NCI-H187 treated with DMSO at 0.1 percent for 48 hours (cell line): ENCODE results near the gene RGMA.
A peak's percentile ranks its signal among the peaks of the same experiment; 100 is the strongest.
"Not testable (repeated sequence)": the region's sequence is repeated elsewhere in the genome, so short reads cannot be mapped to it uniquely, and the experiment has no call there.

Experiments
- DNase-seq: peaks from one replicate; lab custom pipeline; 2025; lab: John Stamatoyannopoulos, UW

RGMA gene

DNA sequence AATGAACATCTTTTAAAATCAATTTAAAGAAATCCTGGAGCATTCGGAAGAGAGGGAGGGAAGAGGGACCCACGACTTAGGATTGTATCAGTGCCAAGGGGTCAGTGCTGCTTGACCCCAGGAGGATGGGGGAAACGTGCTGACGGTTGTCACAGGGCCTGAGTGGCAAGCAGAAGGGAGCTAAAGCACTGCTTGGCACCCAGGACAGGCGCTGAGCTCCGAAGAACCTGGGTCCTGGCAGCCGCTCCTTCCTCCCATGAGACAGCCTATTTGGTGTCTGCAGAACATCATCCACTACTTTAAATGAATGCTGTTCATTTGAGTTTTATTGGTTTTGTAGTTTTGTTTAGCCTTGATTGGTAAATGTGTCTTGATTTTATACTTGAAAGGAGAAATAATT, 54.5 kb downstream of the RGMA start:
- no peak for DNase-seq

DNA sequence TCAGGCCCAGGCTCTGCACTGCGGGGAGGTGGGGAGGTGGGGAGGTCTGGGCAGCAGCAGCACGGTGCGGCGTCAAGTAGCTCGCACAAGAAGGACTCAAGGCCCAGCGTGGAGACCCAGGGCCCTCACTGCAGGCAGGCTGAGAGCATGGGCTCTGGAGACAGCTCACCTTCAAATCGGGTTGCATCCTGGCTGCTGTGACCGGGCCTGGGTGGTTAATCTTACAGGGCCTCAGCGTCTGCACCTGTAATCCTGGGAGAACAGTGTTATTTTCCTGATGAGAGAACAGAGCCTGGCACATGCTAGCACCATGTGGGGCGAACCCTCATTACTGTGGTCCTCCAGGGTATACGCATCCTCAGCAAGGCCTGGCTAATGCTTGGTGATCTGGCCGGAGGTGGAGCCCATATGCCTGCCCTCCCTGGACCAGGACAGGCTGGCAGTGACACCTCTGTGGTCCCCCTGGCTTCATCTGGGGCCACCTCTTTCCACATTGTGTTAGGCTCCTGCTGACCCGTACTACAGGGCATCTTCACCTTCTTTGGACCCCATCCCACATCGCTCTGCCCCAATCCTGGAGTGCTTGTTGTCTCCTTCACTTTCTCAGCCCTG, 55.5 kb downstream of the RGMA start:
- no peak for DNase-seq

DNA sequence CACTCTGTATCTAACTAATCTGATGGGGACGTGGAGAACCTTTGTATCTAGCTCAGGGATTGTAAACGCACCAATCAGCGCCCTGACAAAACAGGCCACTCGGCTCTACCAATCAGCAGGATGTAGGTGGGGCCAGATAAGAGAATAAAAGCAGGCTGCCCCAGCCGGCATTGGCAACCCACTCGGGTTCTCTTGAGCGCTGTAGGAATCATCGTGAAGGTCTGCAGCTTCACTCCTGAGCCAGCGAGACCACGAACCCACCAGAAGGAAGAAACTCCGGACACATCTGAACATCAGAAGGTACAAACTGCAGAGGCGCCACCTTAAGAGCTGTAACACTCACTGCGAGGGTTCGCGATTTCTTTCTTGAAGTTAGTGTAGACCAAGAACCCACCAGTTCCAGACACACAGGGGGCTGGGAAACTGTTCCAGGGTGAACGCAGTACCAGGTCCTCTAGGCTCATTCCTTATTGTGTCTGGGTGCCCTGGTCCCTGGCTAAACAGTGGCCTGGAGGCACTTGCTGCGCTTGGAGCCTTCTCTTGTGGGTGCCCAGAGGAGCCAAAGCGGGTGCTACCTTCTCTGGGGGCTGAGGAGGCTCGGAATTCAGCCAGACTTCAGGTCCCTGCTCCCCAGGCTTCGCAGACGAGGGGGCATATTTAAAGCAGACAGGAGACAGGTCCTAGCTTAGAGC, 56.4 kb downstream of the RGMA start:
- not testable (repeated sequence) for DNase-seq

DNA sequence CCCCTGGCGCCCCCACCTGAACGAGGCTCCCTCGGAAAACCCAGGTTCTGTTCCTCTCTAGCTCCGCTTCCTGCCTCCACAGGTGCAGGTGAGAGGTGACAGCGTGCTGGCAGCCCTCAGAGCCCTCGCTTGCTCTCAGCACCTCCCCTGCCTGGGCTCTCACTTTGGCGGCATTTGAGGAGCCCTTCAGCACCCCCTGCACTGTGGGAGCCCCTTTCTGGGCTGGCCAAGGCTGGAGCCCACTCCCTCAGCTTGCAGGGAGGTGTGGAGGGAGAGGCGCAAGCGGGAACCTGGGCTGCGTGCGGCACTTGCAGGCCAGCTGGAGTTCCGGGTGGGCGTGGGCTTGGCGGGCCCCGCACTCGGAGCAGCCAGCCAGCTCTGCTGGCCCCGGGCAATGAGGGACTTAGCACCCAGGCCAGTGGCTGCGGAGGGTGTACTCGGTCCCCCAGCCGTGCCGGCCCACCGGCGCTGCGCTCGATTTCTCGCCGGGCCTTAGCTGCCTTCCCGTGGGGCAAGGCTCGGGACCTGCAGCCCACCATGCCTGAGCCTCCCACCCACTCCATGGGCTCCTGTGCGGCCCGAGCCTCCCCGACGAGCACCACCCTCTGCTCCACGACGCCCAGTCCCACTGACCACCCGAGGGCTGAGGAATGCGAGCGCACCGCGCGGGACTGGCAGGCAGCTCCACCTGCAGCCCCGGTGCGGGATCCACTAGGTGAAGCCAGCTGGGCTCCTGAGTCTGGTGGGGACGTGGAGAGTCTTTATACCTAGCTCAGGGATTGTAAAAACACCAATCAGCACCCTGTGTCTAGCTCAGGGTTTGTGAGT, 57.2 kb downstream of the RGMA start:
- not testable (repeated sequence) for DNase-seq

DNA sequence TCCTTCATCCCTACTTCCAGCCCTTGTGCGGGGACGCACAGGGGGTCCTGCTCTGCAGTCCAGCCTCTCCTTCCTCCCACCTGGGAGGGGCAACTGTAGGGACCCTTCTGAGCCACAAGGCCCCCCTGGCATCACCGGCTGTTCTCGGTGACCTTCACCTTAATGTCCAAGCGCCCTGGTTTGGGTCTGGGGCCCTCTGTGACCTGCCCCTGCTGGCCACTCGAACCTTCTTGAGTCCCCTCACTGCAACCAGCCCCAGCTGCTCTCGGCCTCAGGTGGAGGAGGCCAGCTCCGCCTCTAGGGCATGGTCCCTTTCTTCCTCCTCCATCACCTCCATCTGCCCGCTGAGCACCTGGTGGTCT, 57.9 kb downstream of the RGMA start:
- no peak for DNase-seq

DNA sequence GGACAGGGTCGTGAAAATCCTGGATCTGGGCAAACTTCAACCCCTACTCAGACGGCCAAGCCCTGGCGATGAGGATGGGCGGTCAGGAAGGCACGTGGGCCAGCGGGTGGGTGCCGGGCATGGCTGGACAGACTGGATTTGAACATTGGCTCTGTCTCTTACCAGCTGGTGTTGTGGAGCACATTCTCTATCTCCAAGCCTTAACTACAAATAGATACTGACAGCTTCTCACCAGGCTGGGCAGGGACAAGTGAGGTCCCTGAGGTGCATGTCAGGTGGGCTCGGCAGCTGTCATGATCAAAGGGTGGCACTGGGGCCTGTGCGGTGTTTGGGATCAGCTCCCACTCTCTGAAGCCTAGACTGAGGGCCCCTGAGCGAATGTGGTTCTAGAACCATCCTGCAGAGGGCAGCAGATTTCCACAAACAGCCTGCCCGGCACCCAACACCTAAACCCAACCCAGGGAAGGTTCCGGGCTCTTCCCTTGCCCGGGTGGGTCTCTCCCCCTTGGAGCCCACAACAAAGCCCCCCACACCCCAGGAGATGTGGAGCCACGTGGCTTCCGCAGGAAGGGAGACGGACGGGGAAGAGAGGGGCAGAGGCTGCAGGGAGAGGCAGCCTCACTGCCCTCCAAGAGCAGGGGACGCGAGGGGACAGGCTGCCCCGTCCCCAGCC, 58.4 kb downstream of the RGMA start:
- DNase-seq = peak; percentile 40

DNA sequence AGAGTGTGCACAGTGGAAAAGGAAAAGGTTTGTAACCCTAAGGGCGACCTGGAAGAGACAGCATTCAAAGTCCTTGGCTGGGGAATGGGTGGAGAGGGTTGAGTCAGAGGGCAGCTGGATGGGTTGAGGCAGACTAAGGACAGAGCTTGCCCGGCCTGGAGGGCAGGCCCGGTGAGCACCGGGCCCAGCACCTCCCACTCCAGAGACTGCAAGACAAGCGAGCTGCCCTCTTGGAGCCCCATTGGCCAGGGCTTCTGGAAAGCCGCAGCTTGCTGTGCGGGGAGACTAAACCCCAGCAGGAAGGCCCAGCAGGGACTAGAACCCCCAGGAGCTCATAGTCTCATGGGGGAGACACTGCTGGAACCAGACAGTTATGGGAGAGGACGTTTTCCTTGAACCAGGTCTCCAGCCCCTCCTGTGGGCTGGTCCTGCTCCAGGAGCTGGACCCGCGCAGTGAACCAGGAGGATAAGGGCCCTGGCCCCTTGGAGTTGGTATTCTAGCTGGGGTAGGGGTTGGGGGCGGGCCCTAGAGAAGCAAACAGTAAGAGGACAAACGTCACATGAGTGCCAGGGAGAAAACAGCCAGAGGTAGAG, 59.1 kb downstream of the RGMA start:
- no peak for DNase-seq

DNA sequence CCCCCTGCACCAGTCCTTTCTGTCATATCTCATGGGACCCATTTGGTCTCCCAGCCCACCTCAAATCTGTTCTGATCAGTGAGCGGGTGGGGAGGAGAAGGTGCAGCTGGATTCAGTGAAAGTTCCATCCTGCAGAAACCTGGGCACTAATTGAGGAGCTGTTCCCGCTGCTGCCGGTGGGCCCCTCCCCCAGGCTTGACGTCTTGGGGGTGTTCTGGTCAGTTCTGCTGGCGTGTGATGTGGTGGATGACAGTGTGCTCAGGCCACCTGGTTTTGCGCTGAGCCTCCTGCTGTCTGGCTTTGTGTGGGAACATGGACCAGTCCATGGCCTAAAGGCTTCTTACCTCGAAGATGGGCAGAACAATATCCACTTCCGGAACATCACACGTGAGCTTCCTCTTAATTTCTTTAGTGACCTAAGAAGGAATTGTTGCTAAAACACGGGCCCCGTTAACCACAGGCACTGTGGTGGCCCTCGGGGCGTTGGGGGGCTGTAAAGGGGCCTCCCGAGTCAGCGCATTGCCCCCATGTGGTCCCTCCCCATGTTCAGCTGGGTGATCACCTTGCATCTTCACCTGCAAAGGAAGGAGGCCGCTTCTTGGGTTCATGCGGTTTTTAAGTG, 59.7 kb downstream of the RGMA start:
- DNase-seq = no peak

DNA sequence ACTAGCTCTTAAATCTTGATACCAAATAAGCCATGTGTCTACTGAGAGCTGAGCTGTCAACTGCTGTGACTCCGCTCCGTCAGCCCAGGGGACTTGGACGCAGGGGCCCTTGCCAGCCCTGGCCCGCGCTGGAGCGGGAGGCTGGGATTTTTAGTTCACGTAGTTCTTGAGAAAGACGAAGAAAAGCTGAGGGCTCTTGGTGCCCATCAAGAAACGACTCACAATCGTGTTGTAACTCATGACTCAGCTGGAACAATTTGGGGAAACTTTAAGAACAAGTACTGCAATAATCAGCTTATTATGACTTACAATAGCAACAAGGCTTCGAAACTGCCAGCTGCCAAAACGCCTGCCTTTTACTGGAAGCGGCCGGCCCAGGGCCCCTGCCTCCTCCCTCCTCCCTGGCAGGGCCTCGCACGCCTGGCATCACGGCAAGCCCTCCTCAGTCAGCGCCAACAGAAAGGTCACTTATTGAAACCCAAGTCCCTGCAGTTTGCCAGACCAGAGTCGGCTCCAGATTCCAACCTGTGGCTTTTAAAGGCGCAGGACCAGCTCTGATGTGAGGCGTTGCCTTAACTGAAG, 60.3 kb downstream of the RGMA start:
- no peak for DNase-seq

DNA sequence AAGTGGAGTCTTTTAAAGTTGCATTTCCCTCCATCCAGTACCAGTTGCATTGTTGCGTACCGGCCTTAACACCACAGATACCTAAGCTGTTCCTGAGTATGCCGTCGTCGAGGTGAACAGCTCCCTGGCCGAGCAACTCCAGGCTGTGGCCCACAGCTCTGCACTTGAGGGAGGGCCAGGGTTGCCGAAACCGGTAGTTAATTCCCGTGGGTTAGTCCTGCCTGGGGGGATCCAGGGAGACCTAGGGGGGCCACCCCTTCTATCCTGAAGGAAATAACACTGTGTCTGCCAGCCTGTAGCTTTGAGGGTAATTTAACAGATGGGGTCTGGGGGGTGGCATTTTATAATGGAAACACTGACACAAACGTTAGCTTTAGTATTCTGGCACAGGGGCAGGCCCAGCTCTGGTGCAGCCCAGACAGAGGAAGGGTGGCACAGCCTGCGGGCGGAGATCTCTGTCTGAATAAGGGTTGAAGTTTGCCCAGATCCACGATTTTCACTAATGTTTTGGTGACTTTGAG, 60.8 kb downstream of the RGMA start:
- no peak for DNase-seq

DNA sequence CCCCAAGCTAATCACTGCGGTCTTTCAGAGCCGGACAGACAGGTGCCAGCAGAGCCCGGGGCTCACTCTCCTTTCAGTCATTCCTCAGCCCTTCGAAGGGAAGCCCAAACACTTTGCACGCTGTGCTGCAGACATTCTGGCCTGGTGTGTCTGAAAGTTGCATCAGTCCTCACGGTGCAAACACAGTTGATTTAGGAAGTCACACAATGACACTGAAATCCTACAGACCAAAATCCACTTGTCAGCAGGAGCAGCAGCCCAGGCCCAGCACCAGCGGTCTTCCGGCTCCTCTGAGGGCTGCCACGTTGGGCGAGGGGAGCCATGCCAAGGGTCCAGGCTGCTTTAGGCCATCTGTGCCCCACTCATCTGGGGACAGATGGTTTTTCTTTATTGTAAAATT, 61.6 kb downstream of the RGMA start:
- no peak for DNase-seq

DNA sequence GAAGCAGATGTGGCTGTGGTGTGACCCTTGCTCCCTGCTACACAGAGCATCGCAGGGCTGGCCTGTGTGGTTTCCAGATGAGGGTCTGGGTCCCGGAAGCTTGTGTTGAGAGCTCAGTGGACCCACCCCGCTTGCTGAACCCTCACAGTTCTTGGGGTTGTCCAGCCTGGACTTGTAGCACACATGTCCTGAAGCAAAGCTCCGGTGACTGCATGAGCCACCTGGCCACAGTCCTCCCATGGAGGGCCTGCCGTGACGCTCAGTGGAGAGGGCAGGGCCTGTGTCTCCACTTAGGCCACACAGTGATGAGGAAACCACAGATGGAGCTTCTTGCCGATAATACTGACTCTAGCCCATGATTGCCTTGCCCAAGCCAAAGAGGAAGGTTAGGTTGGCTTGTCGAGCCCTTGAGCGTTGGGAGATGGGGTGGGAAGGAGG, 62.6 kb downstream of the RGMA start:
- no peak for DNase-seq

DNA sequence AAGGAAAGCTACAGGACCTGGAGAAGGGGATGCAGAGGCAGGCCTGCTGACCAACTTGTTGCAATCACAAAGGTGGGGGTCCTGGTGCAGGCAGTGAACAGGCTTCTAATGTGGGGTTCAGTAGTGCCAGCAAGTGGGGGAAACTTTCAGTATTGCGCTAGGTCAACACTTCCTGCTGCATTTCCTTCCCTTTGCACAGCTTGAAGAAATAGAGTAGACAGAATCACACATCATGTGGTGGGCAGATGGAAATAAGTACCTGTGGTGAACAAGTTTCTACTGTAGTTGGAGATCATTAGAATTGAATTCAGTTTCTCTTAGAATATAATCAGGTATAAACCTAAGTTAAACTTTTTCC, 63.4 kb downstream of the RGMA start:
- DNase-seq = no peak

DNA sequence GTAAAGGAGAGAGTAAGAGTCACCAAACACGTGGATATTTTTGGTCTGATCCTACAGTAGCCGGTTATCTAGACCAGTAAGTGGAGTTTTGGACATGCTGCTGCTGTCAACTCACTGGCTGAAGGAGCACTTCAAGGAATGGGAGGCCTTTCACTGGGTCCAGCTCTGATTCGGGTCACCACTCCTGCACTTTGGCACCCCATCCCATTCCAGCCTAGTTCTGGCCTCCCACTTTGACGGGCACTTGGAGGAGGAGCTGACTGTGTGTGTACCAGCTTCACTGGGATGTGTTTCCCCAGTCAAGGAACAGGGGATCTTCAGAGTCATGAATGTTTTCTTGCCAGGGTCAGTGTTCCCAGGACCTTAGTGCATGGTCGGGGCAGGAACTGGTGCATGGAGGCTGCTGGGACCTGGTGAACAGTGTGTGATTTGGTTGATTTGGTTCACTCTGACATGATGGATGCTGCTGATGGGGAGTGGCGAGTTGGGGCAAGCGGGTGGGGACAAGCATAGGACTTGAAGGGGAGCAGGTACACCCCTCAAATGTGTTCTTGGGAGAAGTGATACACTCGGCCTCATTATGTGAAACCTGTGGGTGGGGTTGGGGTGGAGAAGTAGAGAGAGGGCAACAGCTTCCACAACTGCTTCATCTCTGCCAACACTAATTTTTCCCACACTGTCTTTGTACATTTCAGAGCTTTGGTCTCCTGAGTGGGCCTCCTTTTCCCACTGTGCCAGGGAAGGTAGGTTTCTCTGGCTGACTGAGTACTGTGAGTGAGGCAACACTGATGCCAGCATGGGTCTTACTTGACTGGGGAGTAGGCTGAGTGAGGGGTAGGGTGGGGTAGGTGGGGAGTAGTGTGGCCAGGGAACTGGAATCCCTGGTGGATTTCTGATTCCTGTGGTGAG, 64.0 kb downstream of the RGMA start:
- DNase-seq = no peak

DNA sequence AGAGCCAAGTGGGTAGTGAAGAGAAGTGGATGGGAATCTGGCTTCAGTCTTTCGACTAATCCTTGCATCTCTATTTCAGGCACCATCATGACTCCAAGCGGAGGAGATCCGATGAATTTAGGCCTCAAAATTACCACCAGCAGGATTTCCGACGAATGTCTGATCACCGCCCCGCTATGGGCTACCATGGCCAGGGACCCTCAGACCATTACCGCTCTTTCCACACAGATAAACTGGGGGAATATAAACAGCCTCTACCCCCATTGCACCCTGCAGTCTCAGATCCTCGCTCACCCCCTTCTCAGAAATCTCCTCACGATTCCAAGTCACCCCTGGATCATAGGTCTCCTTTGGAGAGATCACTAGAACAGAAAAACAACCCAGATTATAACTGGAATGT, 64.7 kb downstream of the RGMA start:
- no peak for DNase-seq

DNA sequence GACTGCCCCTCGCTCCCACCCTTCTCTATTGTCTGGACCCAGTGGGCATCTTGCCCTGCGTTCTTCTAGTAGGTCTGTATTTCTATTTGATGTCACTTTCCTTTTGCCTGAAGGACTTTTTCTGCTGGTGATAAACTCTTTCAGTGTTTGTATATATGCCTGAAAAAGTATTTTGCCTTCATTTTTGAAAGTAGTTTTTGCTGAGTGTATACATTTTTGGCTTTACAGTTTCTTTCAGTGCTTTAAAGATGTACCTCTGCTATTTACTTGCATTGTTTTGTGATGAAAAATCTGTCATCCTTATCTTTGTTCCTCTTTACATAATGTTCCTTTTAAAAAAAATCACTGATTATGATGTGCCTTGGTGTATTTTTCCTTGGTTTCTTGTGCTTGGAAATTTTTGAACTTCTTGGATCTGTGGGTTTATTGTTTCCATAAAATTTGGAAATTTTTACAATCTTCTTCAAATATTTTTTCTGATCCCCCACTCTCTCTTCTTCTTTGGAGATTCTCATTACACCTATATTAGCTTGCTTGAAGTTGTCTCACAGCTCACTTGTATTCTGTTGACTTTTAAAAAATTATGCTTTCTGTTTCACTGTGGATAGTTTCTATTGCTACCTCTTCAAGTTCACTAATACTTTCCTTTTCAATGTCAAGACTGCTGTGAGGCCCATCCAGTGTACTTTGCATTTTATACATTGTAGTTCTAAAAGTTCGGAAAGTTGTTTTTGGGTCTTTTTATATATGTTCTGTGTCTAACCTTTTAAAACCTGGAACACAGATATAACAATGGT, 67.8 kb downstream of the RGMA start:
- DNase-seq = no peak

DNA sequence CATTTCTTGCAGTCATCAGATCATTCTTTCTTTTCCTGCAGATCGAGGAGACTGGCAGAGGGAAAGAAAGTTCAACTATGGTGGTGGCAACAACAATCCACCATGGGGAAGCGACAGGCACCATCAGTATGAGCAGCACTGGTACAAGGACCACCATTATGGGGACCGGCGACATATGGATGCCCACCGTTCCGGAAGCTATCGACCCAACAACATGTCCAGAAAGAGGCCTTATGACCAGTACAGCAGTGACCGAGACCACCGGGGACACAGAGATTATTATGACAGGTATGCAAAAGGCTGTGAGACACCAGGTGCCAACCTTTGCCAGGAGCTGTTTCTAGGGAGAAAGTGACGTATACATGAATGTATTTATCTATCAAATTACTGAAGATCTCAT, 69.0 kb downstream of the RGMA start:
- no peak for DNase-seq

DNA sequence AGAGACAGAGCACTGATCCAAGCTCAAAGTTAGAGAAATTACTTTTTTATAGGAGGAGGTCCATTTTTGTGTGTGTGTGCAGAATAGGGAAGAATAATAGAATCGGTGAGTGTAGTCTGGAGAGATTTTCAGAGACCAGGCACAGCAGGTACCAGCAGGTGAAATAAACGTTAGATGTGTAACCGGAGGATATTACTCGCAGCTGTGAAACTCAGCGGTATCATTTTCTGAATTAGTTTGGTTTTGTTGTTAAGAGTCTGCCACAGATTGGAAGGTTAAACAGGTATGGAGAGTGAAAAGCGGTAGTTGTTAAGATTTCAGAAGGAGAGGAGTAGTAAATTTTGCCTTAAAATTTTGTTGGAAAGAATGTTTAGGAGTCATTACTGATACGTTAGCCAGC, 69.9 kb downstream of the RGMA start:
- no peak for DNase-seq

DNA sequence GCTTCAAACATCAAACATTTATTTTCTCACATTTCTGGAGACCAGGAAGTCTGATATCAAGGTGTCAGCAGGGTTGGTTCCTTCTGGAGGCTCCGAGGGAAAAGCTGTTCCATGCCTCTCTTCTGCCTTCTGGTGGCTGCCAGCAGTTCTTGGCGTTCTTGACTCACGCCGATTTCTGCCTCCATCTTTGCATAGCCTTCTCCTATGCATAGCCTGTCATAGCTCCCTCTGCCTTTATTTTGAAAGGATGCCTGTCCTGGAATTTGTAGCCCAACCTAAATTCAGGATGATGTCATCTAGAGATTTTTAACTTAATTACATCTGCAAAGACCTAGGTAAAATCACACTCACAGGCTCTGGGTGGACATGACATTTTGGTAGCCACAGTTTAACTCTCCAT, 70.4 kb downstream of the RGMA start:
- no peak for DNase-seq
